IPS-20b (cell line): ENCODE data around the gene LAD1.

Experiments used
- H3K27ac ChIP-seq: one replicate; pipeline ENCODE4 v1.5.1; 2013; ENCODE audit warnings: low read length
- H3K27me3 ChIP-seq: 2 replicates; pipeline ENCODE4 v1.6.1; 2013; ENCODE audit warnings: mild to moderate bottlenecking, low read length, inconsistent platforms; ENCODE audit not compliant: insufficient read depth
- H3K36me3 ChIP-seq: 2 replicates; pipeline ENCODE4 v1.6.1; 2013; ENCODE audit warnings: low read depth, mild to moderate bottlenecking, inconsistent platforms, low read length, moderate library complexity; ENCODE audit not compliant: insufficient read depth
- H3K4me1 ChIP-seq: 2 replicates; pipeline ENCODE4 v1.6.1; 2013; ENCODE audit warnings: mild to moderate bottlenecking, control low read depth, inconsistent platforms, low read length, moderate library complexity; ENCODE audit not compliant: insufficient read depth
- H3K4me3 ChIP-seq: 2 replicates; pipeline ENCODE4 v1.5.1; 2013; ENCODE audit warnings: mild to moderate bottlenecking, low read length, inconsistent platforms
- H3K9ac ChIP-seq: 2 replicates; pipeline ENCODE4 v1.6.1; 2013; ENCODE audit warnings: low read depth, mild to moderate bottlenecking, inconsistent platforms, low read length, moderate library complexity
- H3K9me3 ChIP-seq: 2 replicates; pipeline ENCODE4 v1.6.1; 2013; ENCODE audit warnings: mild to moderate bottlenecking, low read depth, low read length, inconsistent platforms; ENCODE audit not compliant: insufficient read depth

Gene LAD1

DNA sequence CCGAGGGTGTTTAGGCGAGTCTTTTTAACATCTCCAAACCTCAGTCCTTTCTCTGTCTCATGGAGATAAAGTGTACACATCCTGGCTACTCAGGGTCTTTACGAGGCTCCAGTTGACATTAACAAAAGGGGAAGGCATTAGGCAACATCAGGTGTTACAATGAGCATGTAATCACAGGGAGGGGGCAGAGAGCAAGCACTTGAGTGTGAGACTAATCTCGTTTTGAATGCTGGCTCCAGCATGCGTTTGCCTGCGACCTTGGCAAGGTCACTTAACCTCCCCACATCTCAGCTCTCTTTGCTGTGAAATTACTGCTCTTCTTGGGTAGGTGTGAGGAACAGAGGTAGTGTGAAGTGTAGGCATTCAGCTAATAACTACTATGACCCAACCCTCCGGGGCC is 24.8 kb downstream of the LAD1 start:
- Histone ChIP-seq H3K27me3 (no peaks in the 10 kb centered on the region), H3K4me1 (peaks cover 32% of the 10 kb centered on the region), H3K36me3 (no peaks in the 10 kb centered on the region), H3K27ac (no peak overlapping the region), H3K9ac (no peak overlapping the region; the same call in 1 of the 2 replicates), H3K4me3 (no peak overlapping the region), H3K9me3 (no peaks in the 10 kb centered on the region)

DNA sequence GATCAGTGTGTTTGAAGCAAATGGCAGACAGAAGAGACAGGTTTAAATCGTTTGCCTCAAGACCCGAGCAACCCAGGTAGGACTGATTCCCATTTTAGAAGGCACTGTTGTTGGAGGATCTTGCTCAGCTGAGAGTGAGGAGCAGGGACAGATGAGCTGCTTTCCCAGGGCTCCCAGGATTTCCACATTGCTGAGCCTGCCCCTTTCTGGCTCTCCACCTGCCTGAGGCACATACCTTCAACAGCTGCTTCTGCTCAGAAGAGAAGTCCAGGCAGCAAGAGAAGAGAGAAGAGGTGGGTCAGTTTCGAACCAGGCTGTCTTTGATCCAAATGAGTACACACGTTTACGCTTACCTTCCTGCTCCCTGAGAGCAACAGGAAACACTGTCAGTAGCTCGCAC is 27.3 kb downstream of the LAD1 start:
- Histone ChIP-seq H3K9ac (no peak overlapping the region), H3K4me1 (peaks cover 22% of the 10 kb centered on the region), H3K9me3 (no peaks in the 10 kb centered on the region), H3K27me3 (no peaks in the 10 kb centered on the region), H3K4me3 (no peak overlapping the region), H3K36me3 (no peaks in the 10 kb centered on the region), H3K27ac (no peak overlapping the region)

DNA sequence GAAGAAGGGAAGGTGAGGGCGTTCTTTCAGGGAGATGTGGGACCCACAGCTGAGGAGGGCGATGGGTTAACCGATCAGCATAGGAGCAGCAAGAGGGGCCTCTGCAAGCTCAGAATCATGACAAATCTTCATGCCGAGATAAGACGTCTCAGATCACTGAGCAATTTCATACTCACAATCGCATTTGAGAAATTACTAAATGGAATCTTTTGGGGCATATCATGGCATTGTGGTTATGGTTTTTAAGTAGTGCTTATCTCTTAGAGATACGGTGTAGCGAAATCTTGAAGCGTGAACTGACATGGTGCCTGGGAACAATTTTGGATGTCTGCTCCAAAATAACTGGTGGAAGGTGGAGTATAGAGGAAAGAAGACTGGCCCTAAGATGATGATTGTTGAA is 27.8 kb downstream of the LAD1 start:
- H3K27me3 ChIP-seq = no peaks in the 10 kb centered on the region
- no peak overlapping the region for H3K27ac ChIP-seq
- H3K4me1 ChIP-seq = peaks cover 22% of the 10 kb centered on the region
- H3K4me3 ChIP-seq = no peak overlapping the region
- H3K36me3 ChIP-seq = no peaks in the 10 kb centered on the region
- H3K9me3 ChIP-seq = no peaks in the 10 kb centered on the region
- no peak overlapping the region for H3K9ac ChIP-seq

DNA sequence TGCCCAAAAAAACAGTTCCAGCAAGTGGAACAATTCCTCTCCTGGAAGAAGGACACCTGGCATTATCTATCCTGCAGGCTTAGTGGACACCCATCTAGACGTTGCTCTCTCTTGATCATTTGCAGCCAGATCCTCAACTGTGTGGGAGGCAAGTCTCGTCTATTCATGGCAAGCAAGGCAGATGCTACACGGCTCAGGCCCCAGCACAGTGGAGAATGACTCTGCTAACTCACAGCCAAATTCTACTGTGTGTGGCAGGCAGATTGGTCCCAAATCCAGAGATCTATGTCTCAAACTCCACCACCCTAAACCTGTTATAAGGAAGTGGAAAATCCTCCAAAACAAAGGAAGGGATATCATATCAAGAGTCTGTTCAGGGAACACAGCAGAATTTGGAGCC is 28.6 kb downstream of the LAD1 start:
- H3K4me3 ChIP-seq = no peak overlapping the region
- H3K27me3 ChIP-seq = no peaks in the 10 kb centered on the region
- no peaks in the 10 kb centered on the region for H3K9me3 ChIP-seq
- H3K36me3 ChIP-seq = no peaks in the 10 kb centered on the region
- no peak overlapping the region for H3K27ac ChIP-seq
- H3K9ac ChIP-seq = no peak overlapping the region
- H3K4me1 ChIP-seq = peaks cover 14% of the 10 kb centered on the region

DNA sequence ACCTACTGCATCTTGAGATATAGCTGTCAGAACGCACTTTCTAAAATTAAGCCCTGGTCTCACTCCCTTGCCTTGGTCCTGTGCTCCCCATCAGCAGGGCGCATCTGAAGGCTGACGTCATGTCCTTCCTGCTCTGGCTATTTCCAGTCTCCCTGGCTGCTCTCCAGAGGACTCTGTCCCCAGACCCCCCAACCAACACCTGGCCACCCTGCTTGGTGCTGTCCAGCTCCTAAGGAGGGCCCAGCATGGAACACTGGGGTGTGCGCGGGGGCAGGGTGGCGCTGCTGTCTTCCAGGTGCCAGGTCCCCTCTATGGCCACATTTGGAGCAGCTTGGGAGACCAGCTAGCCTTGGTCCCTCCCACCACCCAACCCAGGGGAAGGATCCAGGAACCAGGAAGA is 29.9 kb downstream of the LAD1 start:
- Histone ChIP-seq H3K27me3 (no peaks in the 10 kb centered on the region), H3K36me3 (no peaks in the 10 kb centered on the region), H3K27ac (no peak overlapping the region), H3K4me3 (no peak overlapping the region), H3K9ac (no peak overlapping the region), H3K9me3 (no peaks in the 10 kb centered on the region), H3K4me1 (peaks cover 3% of the 10 kb centered on the region)

DNA sequence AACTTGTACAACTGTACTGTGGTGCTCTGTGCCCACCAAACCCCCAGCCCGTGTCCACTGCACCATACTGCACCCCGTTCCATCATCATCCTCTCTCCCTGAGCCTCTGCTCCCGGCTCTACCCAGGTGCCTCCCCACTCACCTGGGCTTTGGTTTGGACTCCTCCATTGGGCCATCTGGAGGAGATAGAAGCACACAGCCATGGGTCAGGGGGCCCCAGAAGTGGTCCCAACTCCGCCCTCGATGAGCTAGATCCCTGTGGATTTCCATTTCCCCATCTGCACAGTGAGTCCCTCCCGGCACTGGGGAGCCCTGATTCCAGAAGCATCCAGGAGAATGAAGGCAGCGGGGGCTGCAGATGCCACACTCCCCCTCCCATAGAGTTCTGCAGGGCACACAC is 32.4 kb downstream of the LAD1 start:
- Histone ChIP-seq H3K9me3 (no peaks in the 10 kb centered on the region), H3K4me1 (peaks cover 3% of the 10 kb centered on the region; the same call in 1 of the 2 replicates), H3K4me3 (no peak overlapping the region), H3K36me3 (no peaks in the 10 kb centered on the region), H3K9ac (no peak overlapping the region), H3K27ac (no peak overlapping the region), H3K27me3 (no peaks in the 10 kb centered on the region)

DNA sequence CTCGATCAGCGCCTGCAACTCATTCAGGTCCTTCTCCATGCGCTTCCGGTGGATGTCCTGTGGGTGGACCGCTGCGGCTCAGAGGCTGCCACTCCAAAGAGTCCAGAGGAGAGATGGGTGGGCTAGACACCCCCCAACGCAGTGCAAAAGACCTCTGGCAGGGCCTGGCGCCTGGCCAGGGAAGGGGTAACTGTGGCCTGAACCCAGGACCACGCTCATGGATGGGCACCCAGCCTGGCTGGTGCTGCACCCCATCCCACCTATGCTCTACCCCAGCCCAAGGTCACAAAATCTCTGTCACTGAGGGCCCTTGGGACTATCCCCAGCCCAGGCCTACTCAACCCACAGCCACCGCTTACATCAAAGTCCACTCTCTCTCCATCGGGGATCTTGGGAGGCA is 33.9 kb downstream of the LAD1 start:
- H3K4me1 ChIP-seq = peaks cover 3% of the 10 kb centered on the region; the same call in 1 of the 2 replicates
- no peaks in the 10 kb centered on the region for H3K36me3 ChIP-seq
- H3K27ac ChIP-seq = no peak overlapping the region
- no peak overlapping the region for H3K9ac ChIP-seq
- H3K9me3 ChIP-seq = no peaks in the 10 kb centered on the region
- no peaks in the 10 kb centered on the region for H3K27me3 ChIP-seq
- H3K4me3 ChIP-seq = no peak overlapping the region

DNA sequence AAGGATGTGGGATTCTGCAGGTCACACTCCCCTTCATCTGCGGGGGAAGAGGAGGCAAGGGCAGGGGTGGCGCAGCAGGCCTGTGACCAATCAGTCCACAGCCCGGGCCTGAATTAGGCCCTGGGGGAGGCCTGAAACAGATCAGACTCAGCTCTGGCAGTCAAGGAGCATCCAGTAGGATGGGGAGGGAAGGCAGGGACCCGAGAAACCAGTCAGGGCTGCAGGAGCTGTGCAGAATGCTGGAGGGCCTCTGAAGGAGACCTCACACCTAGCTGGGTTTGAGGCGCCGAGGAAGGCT is 34.4 kb downstream of the LAD1 start:
- Histone ChIP-seq H3K4me3 (no peak overlapping the region), H3K36me3 (no peaks in the 10 kb centered on the region), H3K27ac (no peak overlapping the region), H3K9ac (no peak overlapping the region), H3K27me3 (no peaks in the 10 kb centered on the region), H3K4me1 (peaks cover 3% of the 10 kb centered on the region; the same call in 1 of the 2 replicates), H3K9me3 (no peaks in the 10 kb centered on the region)

DNA sequence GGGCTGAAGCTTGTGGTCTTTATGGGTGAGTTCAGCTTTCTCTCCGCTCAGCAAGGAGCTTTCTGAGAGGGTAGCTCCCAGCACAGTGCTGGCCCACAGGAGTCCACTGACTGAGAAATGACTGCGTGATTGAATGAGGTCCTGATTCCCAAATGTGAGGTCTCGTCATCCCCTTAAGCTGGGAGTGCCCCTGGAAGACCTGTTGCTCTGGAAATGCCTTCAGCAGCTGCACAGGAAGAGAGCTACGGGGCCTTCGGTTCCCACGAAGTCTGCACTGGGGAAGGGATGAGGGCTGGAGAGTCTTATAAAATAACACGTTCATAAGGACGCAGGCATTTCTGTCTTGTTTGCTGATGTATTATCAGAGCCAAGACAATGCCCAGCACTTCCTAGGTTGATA is 35.7 kb downstream of the LAD1 start:
- H3K36me3 ChIP-seq = no peaks in the 10 kb centered on the region

DNA sequence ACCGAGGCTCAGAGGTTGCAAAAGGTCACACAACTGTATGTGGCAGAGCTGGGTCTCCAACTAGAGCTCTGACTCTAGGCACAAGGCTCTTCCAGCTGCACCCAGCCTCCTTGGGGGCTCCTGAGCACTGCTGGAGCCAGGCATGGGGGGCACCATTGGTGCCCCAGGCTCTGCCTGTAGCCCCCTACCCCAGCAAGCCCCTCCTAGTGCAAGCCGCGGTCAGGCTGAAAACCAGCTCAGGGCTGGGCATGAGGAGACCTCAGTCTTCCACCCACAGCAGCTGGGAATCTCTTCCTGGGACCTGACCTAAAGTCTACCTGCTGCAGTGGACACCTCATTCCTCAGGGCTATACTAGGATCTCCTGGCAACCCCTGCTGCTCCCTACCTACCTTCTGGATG is 36.2 kb downstream of the LAD1 start:
- Histone ChIP-seq H3K4me1 (peaks cover 3% of the 10 kb centered on the region; the same call in 1 of the 2 replicates), H3K4me3 (no peak overlapping the region), H3K9me3 (no peaks in the 10 kb centered on the region), H3K9ac (no peak overlapping the region), H3K36me3 (no peaks in the 10 kb centered on the region), H3K27ac (no peak overlapping the region), H3K27me3 (no peaks in the 10 kb centered on the region)

More for the DNA sequence above, 35.7 kb downstream of the LAD1 start:
- no peak overlapping the region for H3K4me3 ChIP-seq
- no peak overlapping the region for H3K9ac ChIP-seq
- peaks cover 3% of the 10 kb centered on the region; the same call in 1 of the 2 replicates for H3K4me1 ChIP-seq
- no peaks in the 10 kb centered on the region for H3K27me3 ChIP-seq
- H3K27ac ChIP-seq = no peak overlapping the region
- no peaks in the 10 kb centered on the region for H3K9me3 ChIP-seq

DNA sequence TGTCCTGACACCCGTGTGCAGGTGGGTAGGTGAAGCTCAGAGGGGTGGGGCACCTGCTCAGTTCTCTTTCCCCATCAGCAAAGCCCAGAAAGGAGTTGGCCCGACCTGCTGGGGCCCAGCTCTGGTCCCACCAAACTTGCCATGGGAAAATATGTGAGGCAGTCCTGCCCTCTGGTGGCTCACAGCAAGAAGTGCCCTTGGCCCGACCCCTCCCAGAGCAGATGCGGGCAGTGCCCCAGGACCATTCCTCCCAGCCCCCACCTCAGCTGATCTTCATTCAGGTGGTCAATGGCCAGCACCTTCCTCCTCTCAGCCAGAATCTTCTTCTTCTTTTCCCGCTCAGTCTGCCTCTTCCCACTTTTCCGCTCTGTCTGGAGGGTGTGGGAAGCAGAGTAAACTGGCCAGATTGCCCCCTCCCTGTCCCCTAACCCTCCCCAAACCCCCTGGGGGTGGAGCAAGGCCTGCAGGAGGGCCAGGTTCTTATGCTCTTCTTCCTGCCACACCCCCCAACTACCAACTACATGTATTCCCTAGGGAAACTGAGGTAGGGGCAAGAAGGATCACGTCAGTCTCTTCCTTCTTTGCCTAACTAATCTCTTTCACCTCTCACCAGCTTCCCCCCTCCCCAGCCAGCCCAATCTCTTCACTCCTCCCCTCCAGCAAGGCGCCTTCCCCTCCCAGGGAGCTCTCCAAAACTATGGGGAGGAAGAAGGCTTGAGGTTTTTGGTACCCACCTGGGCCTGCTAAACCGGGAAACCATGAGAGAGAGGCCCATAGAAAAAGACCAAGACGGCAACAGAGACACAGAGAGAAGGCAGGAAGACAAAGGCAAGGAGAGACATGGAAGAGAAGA is 37.2 kb downstream of the LAD1 start:
- Histone ChIP-seq H3K4me3 (no peak overlapping the region), H3K9me3 (no peaks in the 10 kb centered on the region), H3K36me3 (no peaks in the 10 kb centered on the region), H3K4me1 (peaks cover 3% of the 10 kb centered on the region; the same call in 1 of the 2 replicates), H3K27me3 (no peaks in the 10 kb centered on the region), H3K27ac (no peak overlapping the region), H3K9ac (no peak overlapping the region)

DNA sequence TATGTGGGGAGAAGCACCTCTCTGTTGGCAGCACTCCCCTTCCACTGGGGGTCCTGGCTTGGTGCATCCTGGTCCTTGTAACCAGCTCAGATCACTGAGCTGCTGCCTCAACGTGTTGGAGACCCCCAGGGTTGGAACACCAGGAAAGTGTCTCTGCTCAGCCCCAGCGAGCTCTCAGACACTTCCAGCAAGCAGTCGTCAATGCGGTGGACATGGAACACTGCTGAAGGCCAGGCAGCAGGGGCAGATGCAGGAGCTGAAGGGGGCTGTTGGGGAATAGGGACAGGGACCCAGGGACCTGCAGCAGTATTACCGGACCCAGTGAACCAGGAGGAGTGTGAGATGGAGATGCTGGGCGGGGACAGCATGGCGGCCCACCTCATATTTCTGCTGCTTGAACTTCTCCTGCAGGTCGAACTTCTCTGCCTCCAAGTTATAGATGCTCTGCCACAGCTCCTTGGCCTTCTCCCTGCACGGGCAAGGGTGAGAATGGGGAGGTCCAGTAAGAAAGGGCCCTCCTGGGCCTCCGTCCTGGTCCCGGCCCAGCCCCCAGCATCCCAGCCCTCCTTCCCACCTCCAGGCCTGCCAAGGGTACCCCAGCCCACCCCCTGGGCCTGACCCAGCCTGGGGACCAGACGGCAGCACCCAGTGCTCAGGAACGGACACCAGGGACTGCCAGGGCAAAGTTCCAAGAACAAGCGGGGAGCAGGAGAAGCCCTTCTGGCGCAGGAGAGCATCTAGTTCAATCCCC is 38.0 kb downstream of the LAD1 start:
- H3K4me1 ChIP-seq = peaks cover 3% of the 10 kb centered on the region; the same call in 1 of the 2 replicates
- no peak overlapping the region for H3K9ac ChIP-seq
- H3K9me3 ChIP-seq = no peaks in the 10 kb centered on the region
- no peak overlapping the region for H3K27ac ChIP-seq
- H3K36me3 ChIP-seq = no peaks in the 10 kb centered on the region
- H3K27me3 ChIP-seq = no peaks in the 10 kb centered on the region
- no peak overlapping the region for H3K4me3 ChIP-seq
